SU-DHL-6 (cell line): Measurements from ENCODE around the gene SLC16A7.

Source experiments
- H2AFZ ChIP-seq: fragments of 200-600 bp; sonication (generic); 2 replicates; pipeline ENCODE4 v1.6.1; 2014; ENCODE audit warnings: low read depth, mild to moderate bottlenecking, moderate library complexity, mixed read lengths, antibody characterized with exemption, low read length; ENCODE audit not compliant: severe bottlenecking
- H3F3A ChIP-seq: fragments of 200-600 bp; shearing (Covaris generic); 2 replicates; pipeline ENCODE4 v1.6.0; 2016; ENCODE audit warnings: antibody characterized with exemption, mild to moderate bottlenecking; ENCODE audit not compliant: insufficient read depth
- H3K27ac ChIP-seq: fragments of 200-600 bp; sonication (generic); 2 replicates; pipeline ENCODE4 v1.5.1; 2016; ENCODE audit warnings: low read depth, mild to moderate bottlenecking, low read length, moderate library complexity, mixed read lengths
- H3K27me3 ChIP-seq: fragments of 200-600 bp; sonication (generic), shearing (Covaris generic); 2 replicates; pipeline ENCODE4 v1.6.0; 2014; ENCODE audit warnings: mild to moderate bottlenecking, low read length
- H3K36me3 ChIP-seq: fragments of 200-600 bp; sonication (generic); 2 replicates; pipeline ENCODE4 v1.6.1; 2014; ENCODE audit warnings: mild to moderate bottlenecking, low read length, mixed read lengths
- H3K4me2 ChIP-seq: fragments of 300-600, 200-600 bp; shearing (Covaris generic), sonication (generic); 2 replicates; pipeline ENCODE4 v1.6.0; 2014; ENCODE audit warnings: low read length, low read depth, mild to moderate bottlenecking; ENCODE audit not compliant: poor library complexity, severe bottlenecking
- H3K4me3 ChIP-seq: fragments of 200-600 bp; sonication (generic); 2 replicates; pipeline ENCODE4 v1.5.1; 2014; ENCODE audit warnings: antibody characterized with exemption, low read length, mild to moderate bottlenecking, mixed read lengths; ENCODE audit not compliant: insufficient read depth, poor library complexity, severe bottlenecking
- H3K79me2 ChIP-seq: fragments of 200-600 bp; sonication (generic); 2 replicates; pipeline ENCODE4 v1.6.1; 2014; ENCODE audit warnings: mild to moderate bottlenecking, low read length, moderate library complexity; ENCODE audit not compliant: insufficient read depth
- H3K9ac ChIP-seq: fragments of 200-600 bp; sonication (generic); 2 replicates; pipeline ENCODE4 v1.7.0; 2014; ENCODE audit warnings: mild to moderate bottlenecking, low read length
- H3K9me2 ChIP-seq: fragments of 200-600 bp; sonication (generic); replicated peaks from 2 replicates; pipeline ENCODE4 v1.6.1; 2014; ENCODE audit warnings: low read length; ENCODE audit not compliant: insufficient read depth
- H3K9me3 ChIP-seq: fragments of 200-600 bp; sonication (generic); 2 replicates; pipeline ENCODE4 v1.6.1; 2014; ENCODE audit warnings: low read length, mixed read lengths; ENCODE audit not compliant: insufficient read depth
- H4K20me1 ChIP-seq: fragments of 200-600 bp; sonication (generic); 2 replicates; pipeline ENCODE4 v1.6.1; 2014; ENCODE audit warnings: low read depth, mild to moderate bottlenecking, antibody characterized with exemption, low read length, moderate library complexity, mixed read lengths
- CTCF ChIP-seq: fragments of 200-600 bp; sonication (generic); IDR thresholded peaks from one replicate; pipeline ENCODE4 v1.5.1; 2017; ENCODE audit warnings: antibody characterized with exemption, mild to moderate bottlenecking, low read length, moderate library complexity; ENCODE audit not compliant: insufficient read depth, poor library complexity, severe bottlenecking
- EZH2phosphoT487 ChIP-seq: fragments of 200-600 bp; sonication (generic), shearing (Covaris generic); conservative IDR thresholded peaks from 2 replicates; pipeline ENCODE4 v1.6.1; 2018; ENCODE audit warnings: mild to moderate bottlenecking, antibody characterized with exemption, low read length, moderate library complexity, mixed read lengths

The SLC16A7 gene

GRCh38 chr12:59668674-59669073 lies 72.8 kb downstream of the SLC16A7 start:
- no peaks in the 10 kb centered on the region for H3K27me3 ChIP-seq
- H4K20me1 ChIP-seq: no peaks in the 10 kb centered on the region
- no peak for TF ChIP-seq EZH2phosphoT487
- TF ChIP-seq CTCF: no peak
- no peak overlapping the region for H3K9ac ChIP-seq
- no peaks in the 10 kb centered on the region for H3F3A ChIP-seq
- peaks cover 11% of the 10 kb centered on the region; the same call in 1 of the 2 replicates for H3K36me3 ChIP-seq
- H3K79me2 ChIP-seq: peaks cover 15% of the 10 kb centered on the region
- H3K9me3 ChIP-seq: peaks cover 22% of the 10 kb centered on the region; the same call in 1 of the 2 replicates
- no peak overlapping the region for H3K4me3 ChIP-seq
- H3K9me2 ChIP-seq: no peaks in the 10 kb centered on the region
- H3K4me2 ChIP-seq: no peak overlapping the region
- H2AFZ ChIP-seq: no peak overlapping the region
- H3K27ac ChIP-seq: no peak overlapping the region

GRCh38 chr12:59672273-59672672 lies 76.4 kb downstream of the SLC16A7 start:
- H3K27me3 ChIP-seq: no peaks in the 10 kb centered on the region
- H3K9me3 ChIP-seq: peaks cover 10% of the 10 kb centered on the region; the same call in 1 of the 2 replicates
- peaks cover 6% of the 10 kb centered on the region; the same call in 1 of the 2 replicates for H3K79me2 ChIP-seq
- H3K36me3 ChIP-seq: peaks cover 20% of the 10 kb centered on the region
- H3K4me3 ChIP-seq: no peak overlapping the region
- no peaks in the 10 kb centered on the region for H4K20me1 ChIP-seq
- H3K27ac ChIP-seq: no peak overlapping the region
- H2AFZ ChIP-seq: no peak overlapping the region
- H3F3A ChIP-seq: no peaks in the 10 kb centered on the region
- H3K4me2 ChIP-seq: no peak overlapping the region
- H3K9me2 ChIP-seq: no peaks in the 10 kb centered on the region
- TF ChIP-seq EZH2phosphoT487 (no peak), CTCF (no peak)
- no peak overlapping the region for H3K9ac ChIP-seq

GRCh38 chr12:59675461-59675860 lies 79.6 kb downstream of the SLC16A7 start:
- Histone ChIP-seq H3F3A (no peaks in the 10 kb centered on the region), H3K79me2 (peaks cover 6% of the 10 kb centered on the region; the same call in 1 of the 2 replicates), H2AFZ (no peak overlapping the region), H4K20me1 (no peaks in the 10 kb centered on the region), H3K27ac (no peak overlapping the region), H3K9ac (no peak overlapping the region), H3K4me3 (no peak overlapping the region), H3K27me3 (no peaks in the 10 kb centered on the region), H3K4me2 (no peak overlapping the region), H3K9me3 (peaks cover 16% of the 10 kb centered on the region; the same call in 1 of the 2 replicates), H3K9me2 (no peaks in the 10 kb centered on the region), H3K36me3 (peaks cover 30% of the 10 kb centered on the region)
- no peak for TF ChIP-seq EZH2phosphoT487
- TF ChIP-seq CTCF: no peak
